ENCODE measurements around the gene INO80B.
"Not testable (repeated sequence)": the region's sequence is repeated elsewhere in the genome, so short reads cannot be mapped to it uniquely, and the experiment has no call there.

INO80B gene

DNA sequence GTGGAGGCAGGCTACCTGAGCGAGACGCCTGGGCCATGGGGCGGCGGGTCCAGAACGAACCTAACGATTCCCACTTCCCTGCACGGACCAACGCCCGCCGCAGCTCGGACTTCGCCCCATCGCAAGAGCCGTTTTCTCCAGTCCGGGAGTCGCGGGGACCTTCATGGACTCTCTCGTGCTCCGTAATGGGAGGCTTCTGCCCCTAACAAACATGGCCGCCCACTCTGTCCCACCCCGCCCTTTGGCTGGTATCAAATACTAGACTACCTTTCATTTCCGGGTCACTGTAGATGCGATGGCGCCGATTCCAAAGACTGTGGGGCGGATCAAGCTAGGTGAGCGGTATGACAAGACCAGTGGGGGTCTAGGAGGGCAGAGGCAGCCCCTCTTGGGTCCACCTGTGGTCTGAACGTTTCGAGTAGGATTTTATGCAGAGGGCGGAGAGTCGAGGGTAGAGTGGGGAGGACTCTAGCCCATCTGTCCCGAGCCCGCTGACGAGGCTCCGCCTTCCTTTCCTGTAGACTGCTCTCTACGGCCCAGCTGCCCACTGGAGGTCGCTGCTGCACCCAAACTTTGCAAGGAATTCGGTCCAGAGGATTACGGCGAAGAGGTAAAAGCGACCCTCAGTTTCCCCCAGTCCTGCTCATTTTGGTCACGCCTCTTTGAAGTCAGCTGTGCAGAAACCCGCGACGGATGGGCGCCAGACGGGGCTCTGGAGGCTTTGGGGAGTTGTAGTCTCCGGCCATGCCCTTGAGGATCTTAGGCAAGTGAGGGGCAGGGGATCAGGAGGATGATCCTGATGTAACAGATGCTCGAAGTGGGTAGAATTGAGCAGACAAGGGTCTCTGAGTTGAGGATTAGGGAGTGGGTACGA lies 28.2 kb downstream of the INO80B start, which contains the start of the genes CCDC142 and TTC31:
Gene CCDC142, minus strand, starts transcription at position 198 of the 874 bp plus-strand sequence. Its CDS starts 161 bp downstream, at position 37.
Gene TTC31, plus strand, starts transcription at position 281 of the 874 bp plus-strand sequence. Its CDS starts 15 bp downstream, at position 296.
- DNase-seq = peak; percentile 93

DNA sequence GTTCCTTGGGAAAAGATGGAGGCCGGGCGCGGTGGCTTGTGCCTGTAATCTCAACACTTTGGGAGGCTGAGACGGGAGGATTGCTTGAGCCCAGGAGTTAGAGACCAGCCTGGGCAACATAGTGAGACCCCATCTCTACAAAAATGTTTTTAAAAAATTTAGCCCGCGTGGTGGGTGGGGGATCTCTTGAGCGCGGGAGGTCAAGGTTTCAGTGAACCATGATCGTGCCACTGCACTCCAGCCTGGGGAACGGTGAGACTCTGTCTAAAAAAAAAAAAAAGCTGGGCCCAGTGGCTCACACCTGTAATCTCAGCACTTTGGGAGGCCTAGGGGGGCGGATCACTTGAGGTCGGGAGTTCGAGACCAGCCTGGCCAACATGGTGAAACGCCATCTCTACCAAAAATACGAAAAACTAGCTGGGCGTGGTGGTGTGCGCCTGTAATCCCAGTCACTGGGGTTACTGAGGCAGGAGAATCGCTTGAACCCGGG lies 28.8 kb downstream of the INO80B start:
- DNase-seq = not testable (repeated sequence)

DNA sequence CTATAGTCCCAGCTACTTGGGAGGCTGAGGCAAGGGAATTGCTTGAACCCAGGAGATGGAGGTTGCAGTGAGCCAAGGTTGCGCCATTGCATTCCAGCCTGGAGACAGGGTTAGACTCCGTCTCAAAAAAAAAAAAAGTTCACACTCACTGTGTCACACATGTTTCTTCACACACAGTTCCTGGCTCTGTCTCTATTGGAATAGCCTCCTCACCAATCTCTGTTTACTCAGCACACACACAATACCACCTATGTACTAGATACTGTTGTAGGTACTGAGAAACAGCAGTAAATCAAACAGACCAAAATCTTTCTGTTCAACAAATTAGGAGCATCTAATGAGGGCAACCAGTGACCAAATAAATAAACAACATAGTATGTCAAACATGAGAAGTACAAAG lies 31.3 kb downstream of the INO80B start:
- DNase-seq = no peak

DNA sequence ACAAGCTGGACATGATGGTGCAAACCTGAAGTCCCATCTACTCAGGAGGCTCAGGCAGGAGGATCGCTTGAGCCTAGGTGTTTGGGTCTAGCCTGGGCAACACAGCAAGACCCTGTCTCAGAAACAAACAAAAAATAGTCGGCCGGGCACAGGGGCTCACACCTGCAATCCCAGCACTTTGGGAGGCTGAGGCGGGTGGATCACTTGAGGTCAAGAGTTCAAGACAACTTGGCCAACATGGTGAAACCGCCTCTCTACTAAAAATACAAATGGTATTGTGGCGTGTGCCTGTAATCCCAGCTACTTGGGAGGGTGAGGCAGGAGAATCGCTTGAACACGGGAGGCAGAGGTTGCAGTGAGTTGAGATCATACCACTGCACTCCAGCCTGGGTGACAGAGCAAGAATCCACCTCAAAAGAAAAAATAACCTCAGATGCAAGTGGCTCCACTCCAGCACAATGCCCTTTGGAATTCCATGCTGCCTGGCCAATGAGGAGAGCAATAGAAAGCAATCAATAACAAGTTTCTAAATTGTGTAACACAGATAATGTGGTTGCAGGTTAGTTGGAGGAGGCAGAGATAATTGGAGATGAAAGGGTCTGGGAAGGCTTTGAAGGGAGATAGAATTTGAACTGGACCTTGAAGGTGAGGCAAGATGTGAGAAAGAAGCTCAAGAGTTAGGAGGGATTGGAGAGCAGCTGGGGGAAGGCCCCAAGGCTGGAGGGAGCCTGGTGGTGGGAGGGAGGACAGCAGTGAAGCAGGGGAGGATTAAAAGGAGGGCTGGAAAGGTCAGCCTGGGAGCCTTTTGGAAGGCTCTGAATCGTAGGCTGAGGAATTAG lies 34.0 kb downstream of the INO80B start:
- DNase-seq = no peak

DNA sequence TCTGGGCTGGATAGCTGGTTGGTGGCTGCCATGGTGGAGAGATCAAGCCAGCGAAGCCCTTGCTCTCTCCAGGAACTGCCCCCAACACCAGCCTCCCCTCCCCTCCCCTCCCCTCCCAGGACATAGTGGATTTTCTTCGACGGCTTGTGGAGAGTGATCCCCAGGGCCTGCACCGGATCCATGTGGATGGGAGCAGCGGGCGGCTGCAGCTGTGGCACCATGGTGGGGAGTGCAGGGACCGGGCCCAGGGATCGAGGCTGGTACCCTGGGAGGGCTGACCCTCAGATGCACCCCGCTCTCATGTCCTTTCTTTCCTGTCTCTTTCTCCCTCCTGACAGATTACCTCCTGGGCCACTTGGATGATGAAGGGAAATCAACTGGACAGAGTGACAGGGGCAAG lies 35.0 kb downstream of the INO80B start:
- no peak for DNase-seq

DNA sequence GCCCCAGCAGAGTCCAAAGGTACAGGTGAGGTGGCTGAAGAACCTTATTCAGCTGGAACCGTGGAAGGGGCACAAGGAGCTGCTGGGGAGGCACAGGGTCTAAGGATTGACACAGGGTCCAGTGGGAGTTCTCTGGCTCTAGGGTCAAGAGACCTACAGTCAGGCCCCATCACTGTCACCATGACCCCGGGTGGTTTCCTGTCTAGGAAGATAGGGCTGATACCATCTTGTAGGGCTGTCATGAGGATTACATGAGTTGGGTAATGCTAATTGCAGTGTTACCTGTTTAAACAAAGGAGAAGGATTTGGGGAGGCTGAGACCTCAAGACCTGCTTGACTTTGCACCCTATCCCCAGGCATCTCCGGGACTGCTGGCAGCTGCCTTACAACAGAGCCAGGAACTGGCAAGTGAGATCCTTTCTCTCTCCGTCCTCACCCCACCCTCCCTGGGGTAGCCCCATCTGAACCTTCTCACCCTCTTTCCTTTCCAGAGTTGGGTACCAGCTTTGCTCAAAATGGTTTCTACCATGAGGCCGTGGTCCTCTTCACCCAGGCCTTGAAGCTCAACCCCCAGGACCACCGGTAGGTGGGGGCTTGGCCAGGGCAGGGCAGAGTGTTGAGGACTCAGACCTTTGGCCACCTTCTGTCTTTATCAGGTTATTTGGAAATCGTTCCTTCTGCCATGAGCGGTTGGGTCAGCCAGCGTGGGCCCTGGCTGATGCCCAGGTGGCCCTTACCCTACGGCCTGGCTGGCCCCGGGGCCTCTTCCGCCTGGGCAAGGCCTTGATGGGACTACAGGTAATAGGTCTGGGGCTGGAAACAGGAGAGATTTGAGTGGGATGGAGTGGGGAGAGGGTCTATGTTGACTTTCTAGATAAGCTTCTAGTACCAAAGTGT lies 37.0 kb downstream of the INO80B start:
- no peak for DNase-seq

DNA sequence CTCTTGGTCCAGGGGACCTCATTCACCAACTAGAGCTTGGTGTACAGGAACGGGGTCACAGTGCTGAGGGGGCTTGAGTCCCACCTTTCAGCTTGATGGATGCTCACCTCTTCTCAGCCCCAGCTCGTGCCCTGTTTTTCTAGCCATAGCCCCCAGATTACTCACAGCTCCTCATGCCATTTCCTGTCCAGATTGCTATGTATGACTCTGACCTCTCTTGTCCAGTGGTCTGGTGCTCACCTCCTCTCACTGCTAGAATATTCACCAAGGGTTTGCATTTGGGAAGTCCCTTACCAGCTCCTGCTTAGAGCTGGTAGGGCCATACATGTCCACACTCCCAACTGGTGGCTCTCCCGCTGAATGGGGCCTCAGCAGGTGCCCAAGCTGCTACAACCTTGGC lies 38.7 kb downstream of the INO80B start:
- DNase-seq = no peak

DNA sequence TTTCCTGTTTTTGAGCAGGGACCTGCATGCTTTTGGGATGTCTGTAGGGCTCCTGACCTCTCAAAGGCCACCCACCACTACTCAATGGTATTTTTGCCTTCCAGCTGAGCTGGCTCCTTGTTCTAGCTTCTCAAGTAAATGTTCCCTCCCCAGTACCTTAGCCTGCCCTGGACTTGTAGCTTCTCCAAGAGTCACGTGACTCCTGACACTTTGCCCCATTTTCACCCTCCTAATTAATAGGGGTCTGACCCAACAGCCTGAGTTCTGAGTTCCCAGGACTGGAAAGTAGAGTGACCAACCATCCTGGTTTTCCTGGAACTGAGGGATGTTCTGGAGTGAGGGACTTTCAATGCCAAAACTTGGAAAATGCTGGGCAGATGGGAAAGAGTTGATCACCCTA lies 40.6 kb downstream of the INO80B start:
- no peak for DNase-seq

DNA sequence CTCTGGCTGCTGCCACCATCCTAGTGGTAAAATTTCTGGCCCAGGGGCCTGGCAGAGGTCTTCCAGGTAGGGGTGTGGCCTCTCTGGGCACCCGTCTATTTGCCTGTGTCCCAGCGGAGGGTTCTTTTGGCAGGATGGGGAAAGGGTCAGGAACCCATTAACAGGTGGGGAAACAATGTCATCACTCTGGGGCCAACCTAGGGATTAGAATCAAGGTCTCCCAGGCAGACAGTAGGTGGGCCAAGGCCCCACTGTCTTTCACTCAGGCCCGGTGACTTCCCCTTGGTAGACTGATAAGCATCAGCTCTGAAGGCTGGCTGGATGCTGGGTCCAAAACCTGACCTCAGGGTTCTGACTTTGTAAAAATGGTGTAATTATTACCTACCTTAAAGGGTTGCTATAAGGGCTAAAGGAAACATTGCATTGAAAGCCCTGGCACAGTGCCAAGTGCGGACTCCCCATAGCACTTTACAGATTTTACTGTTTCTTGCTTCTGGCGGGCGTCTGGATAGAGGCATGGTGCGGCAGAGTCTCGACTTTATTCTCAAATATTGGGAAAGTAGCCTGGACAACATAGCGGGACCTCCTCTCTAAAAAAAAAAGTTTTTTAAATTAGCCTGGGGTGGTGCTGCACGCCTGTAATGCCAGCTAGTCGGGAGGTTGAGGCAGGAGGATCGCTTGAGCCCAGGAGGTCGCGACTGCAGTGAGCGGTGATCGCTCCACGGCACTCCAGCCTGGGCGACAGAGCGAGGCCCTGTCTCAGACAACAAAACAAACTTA lies 42.3 kb downstream of the INO80B start:
- no peak for DNase-seq

DNA sequence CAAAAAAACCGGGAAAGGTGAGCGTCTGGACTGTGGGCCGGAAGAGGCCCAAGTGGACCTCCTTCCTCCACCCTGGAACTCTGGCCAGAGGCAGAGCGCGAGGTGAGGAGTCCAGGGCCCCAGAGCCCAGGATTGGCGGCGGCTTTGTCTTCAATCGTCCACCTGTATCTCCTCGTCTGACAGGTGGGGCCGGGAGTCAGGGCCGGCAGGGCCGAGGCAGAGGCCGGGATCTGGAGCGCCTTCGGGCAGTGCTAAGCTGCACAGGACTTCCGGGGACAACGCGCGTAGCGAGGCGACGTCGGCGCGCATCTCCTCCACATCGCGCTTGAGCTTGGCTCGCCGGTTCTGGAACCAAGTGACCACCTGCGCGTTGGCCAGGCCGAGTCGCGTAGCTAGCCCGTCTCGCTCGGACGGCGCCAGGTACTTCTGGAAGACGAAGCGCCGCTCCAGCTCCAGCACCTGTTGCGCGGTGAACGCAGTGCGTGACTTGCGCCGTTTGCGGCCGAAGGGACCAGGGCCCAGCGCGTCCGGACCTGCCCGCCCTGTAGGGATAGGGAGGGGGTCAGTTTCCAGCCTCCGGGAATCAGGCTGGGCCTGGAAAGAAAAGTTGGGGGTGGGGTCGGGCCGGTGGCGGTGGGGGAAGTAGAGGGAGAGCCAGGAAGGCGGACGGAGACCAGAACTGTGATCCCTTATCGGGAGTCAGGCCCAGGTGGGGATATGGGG lies 43.1 kb downstream of the INO80B start:
- no peak for DNase-seq

DNA sequence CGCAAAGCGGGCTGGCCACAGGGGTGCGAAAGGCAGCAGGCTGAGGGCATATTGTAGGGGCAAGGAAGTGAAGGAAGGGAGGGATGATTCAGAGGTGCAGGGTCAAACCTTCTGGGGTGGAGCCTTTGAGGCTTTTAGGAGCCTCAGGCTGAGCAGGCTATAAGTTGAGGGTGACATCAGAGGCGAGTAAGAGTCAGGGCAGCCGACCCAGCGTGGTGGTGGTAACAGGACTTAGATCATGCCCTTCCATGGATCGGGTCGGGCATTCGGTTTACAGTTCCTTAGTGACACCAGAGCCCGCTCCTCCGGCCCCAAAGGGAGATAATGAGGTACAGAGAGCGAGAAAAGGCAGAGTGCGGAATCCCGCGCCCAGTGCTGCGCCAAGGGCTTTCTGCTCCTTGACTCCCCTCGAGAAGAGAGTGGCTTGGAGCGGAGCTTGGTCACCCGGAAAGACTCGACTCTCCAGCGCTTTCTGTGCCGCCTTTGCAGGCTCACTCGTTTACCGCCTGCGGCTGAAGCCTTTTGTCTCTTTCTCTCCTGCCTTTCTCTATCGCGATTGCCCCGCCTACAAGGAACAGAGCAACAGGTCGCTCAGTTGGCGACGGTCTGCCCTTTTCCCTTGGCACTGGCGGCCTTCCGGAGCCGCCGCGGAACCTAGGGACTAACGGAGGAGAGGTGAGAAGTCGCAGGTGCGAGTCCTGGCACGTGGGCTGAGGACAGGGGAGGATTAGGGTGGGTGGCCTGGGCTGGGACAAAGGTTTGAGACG lies 43.8 kb downstream of the INO80B start:
- DNase-seq = no peak

DNA sequence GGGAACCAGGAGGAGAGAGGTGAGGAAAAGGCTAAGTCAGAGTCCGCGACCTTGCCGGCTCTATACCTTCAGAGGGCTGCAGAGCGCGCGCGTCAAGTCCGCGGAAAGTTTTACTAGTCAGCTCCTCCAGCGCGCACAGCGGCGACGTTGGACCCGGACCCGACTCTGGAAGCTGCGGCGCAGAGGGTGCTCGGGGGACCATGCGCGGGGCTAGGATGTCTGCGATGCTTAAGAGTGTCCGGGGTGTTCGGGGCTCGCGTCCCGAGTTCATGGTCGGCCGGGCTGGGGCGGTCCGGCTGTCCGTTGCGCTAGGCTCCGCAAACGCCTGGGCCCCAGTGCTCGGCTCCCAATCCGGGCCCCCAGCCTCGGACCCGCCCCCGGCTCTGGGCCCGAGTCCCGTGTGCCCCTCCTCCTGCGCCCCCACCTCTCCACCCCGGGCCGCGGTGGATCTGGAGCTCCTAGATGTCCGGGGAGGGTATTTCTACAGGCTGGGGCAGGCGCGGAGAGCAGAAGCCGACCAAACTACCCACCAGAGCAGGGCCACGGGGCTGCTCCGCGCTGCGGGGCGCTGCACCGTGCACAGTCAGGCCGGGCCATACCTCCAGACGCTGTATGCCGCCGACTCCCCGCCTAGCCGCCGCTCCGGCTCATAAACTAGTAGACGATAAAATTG lies 44.5 kb downstream of the INO80B start, which contains the start of gene LBX2:
Gene LBX2, minus strand, starts transcription at position 337 of the 673 bp plus-strand sequence. Its CDS starts 66 bp downstream, at position 271.
- peak; percentile 22 to 31 for DNase-seq

DNA sequence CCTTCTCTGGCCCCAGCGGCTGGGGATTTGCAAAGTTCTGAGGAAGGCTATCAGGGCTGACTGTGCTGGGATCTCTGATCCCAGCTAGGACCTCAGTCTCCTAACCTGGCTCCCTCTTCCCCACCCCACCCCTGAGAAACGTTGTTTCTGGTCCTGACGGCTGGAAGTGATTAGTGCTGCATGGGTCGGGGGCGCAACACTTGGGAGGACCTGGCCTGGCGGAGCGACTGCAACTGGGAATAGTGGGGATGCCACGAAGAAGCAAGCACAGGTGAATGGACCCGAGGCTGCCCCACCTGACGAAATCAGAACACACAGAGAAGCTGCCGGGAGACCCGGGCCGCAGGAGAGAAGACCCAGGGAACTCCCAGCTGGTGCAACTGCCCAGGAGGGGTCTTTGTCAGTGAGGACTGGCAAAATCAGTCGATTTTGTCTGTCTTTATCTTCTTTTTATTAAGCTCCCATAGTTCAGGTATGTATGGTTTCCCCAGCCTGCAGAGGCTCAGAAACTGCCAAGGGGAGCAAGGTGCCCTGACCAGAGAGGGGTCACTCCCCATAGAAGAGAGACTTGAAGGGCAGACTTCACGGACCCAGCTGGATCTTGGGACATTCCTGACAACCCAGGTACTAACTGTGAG lies 45.2 kb downstream of the INO80B start:
- DNase-seq = no peak

DNA sequence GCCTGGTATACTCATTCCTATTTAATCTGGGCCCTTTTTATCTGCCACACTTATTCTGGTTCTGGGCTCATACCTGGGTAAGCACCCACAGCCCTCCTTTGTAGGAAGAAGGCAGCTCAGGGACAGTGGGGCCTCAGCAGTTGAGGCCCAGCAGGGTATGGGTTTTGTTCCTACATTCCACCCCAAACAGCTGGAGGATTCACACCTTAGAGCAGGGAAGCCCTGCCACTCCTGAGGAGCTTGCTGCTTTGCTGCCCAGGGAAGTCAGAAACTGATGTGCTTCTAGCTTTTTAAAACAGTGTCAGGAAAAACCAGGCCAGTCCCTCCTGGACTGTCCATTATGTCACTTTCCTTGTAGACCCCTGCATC lies 45.7 kb downstream of the INO80B start:
- DNase-seq = no peak

DNA sequence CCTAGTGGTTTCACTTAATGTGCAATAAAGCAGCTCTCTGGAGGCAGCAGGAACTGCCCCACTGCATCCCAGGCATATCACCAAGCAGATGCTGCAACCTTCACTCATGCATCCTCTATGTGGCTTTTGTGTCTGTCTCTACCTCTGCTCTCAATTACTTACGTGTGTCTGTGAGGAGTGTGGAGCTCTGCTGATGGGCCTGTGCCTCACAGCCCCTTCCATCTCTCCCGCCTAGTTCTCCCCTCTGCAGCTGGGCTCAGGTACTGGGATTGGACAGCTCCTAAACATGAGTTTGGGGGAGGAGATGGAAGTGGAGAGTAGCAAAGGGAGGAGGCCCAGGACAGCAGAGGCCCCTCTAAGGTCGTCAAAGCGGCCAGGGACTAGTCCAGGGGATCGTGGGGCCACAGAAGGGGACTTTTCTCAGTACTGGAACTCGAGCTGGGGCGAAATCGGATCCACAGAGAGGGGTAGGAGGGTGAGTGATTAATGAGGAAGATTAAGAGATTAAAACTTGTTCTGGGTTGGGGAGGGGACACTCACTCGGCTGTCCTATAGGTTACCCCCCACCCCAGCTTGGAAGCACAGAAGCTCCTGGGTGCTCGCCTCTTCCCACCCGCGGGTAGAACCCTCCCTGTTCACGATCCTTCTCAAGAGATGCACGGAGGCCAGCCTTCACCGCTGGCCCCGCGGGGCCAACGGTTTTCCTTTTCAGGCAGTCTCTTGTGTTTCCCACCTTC lies 46.6 kb downstream of the INO80B start:
- no peak for DNase-seq

DNA sequence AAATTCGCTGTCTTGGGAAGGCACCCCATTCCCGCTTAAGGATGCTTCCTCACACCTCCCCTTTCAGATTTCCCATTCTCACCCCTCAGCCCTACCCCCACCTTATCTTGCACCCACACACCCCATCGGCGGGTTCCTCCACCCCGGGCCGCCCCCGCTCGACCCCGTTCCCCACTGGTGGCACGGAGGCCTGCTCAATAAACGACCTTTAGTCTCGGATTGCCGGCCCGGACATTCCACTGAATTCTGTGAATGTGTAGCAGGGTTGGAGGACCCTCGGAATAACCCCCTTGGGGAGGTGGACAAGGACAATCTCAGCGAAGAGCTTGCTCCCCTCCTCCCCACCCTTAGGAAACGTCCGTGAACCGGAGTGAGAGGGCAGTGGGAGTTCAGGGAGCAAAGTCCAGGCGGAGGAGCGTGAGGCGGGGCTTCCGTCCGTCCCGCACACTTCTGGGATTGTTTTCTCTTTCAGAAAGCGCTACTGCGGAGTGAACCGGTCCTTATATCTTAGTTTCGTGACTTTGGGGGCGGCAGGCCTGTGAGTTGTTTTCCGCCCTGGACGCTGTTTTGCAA lies 47.3 kb downstream of the INO80B start:
- no peak for DNase-seq

DNA sequence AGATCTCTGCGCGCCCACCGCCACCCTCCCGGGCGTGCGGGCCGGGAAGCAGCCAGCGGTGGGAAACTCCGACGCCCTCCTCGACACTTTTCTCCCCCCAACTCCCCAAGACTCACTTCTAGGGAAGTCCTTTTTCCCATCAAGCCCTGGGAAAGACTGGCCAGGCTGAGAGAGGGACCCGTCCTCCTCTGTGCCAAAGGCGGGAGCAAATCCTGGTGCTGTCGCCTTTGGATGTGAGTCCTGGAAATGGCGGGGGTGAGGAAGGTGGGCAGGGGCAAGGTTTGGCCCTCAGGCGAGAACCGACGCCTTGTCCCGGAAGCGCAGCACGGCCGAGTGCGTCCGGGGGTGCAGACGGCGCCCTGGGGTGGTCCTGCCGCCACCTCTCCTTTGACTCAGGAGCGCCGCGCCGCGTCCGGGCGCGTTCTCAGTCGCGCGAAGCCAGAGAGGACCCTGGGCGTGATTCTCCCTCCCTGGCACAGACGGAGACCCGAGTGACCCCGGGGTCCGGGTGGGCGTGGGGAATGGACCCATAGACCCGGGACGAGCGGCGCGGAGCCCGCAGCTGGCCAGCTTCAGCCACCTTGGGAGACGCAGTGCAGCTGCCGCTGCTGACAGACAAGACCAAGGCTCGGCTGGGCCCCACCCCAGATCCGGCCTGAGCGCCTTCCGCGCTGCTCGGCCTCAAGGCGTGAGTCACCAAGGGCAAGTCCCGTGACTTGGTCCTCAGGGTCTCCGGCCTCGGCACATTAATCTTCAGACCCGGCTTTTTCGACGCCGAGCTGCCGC lies 48.0 kb downstream of the INO80B start:
- no peak for DNase-seq
